Loucy (cell line): Measurements from ENCODE around the gene GALNT7.
"Not testable (repeated sequence)": the region's sequence is repeated elsewhere in the genome, so short reads cannot be mapped to it uniquely, and the experiment has no call there.

Experiments used
- EZH2phosphoT487 ChIP-seq: fragments of 200-600 bp; IDR thresholded peaks from 2 replicates; pipeline ENCODE4 v1.6.1; 2018; ENCODE audit warnings: antibody characterized with exemption, mild to moderate bottlenecking, moderate library complexity, borderline replicate concordance
- TF ChIP-seq, protein P1 (sequence below): fragments of 200-600 bp; sonication (generic); conservative IDR thresholded peaks from 2 replicates; pipeline ENCODE4 v1.5.1; 2014; ENCODE audit warnings: mild to moderate bottlenecking, antibody characterized with exemption, low read length

DNA sequence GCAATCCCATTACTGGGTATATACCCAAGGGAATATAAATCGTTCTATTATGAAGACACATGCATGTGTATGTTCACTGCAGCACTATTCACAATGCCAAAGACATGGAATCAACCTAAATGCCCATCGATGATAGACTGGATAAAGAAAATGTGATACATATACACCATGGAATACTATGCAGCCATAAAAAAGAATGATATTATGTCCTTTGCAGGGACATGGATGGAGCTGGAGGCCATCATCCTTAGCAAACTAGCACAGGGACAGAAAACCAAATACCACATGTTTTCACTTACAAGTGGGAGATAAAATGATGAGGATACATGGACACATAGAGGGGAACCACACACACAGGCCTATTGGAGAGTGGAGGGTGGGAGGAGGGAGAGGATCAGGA is 49.8 kb upstream of the GALNT7 start:
- TF ChIP-seq, protein P1, sequence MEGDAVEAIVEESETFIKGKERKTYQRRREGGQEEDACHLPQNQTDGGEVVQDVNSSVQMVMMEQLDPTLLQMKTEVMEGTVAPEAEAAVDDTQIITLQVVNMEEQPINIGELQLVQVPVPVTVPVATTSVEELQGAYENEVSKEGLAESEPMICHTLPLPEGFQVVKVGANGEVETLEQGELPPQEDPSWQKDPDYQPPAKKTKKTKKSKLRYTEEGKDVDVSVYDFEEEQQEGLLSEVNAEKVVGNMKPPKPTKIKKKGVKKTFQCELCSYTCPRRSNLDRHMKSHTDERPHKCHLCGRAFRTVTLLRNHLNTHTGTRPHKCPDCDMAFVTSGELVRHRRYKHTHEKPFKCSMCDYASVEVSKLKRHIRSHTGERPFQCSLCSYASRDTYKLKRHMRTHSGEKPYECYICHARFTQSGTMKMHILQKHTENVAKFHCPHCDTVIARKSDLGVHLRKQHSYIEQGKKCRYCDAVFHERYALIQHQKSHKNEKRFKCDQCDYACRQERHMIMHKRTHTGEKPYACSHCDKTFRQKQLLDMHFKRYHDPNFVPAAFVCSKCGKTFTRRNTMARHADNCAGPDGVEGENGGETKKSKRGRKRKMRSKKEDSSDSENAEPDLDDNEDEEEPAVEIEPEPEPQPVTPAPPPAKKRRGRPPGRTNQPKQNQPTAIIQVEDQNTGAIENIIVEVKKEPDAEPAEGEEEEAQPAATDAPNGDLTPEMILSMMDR = not testable (repeated sequence)
- TF ChIP-seq EZH2phosphoT487 = not testable (repeated sequence)
